Measurements from ENCODE around the gene UGGT1. TPM values are rescaled to one million over a fixed set of nuclear protein-coding genes. Genes with fewer than 3 reads are reported as not detected.

UGGT1 gene
- total RNA-seq, 1 donor from 2014 or later: 52.6 TPM

- DNase-seq (ENCODE audit: low spot score): no peak
Observed at GRCh38 chr2:128215897-128216642, 125.1 kb downstream of the UGGT1 start.

GRCh38 chr2:128217671-128218070, 126.7 kb downstream of the UGGT1 start:
- DNase-seq (ENCODE audit: low spot score): no peak

GRCh38 chr2:128219891-128220290, 128.9 kb downstream of the UGGT1 start:
- no peak for DNase-seq (ENCODE audit: low spot score)

GRCh38 chr2:128227862-128228261, 136.9 kb downstream of the UGGT1 start:
- no peak for DNase-seq (ENCODE audit: low spot score)

GRCh38 chr2:128228894-128229293, 137.9 kb downstream of the UGGT1 start:
- DNase-seq (ENCODE audit: low spot score): no peak

- DNase-seq (ENCODE audit: low spot score): peak; percentile 87
Observed at GRCh38 chr2:128232965-128233789, 142.2 kb downstream of the UGGT1 start.

GRCh38 chr2:128233790-128234395, 142.9 kb downstream of the UGGT1 start:
- DNase-seq (ENCODE audit: low spot score): no peak

- peak; percentile 15 for DNase-seq (ENCODE audit: low spot score)
Observed at GRCh38 chr2:128234613-128235012, 143.6 kb downstream of the UGGT1 start.

- no peak for DNase-seq (ENCODE audit: low spot score)
Observed at GRCh38 chr2:128235581-128235980, 144.6 kb downstream of the UGGT1 start.

GRCh38 chr2:128236491-128237035, 145.6 kb downstream of the UGGT1 start:
- no peak for DNase-seq (ENCODE audit: low spot score)

- DNase-seq (ENCODE audit: low spot score): no peak
Observed at GRCh38 chr2:128237081-128237534, 146.1 kb downstream of the UGGT1 start.

GRCh38 chr2:128237911-128238697, 147.1 kb downstream of the UGGT1 start:
- DNase-seq (ENCODE audit: low spot score): no peak

GRCh38 chr2:128241896-128242295, 150.9 kb downstream of the UGGT1 start:
- DNase-seq (ENCODE audit: low spot score): no peak

Other genes with a start within 250 kb of the UGGT1 start
- 21.4 TPM for gene POLR2D, start 233.0 kb upstream of the UGGT1 start, total RNA-seq
- 14.4 TPM for gene AMMECR1L, start 205.2 kb upstream of the UGGT1 start, total RNA-seq
- 22.0 TPM for gene SAP130, start 63.1 kb upstream of the UGGT1 start, total RNA-seq
- 90.1 TPM for gene HS6ST1, start 227.7 kb downstream of the UGGT1 start, total RNA-seq